Panc1 (cell line): Measurements from ENCODE around the gene ADGRB3.
"Not testable (repeated sequence)": the region's sequence is repeated elsewhere in the genome, so short reads cannot be mapped to it uniquely, and the experiment has no call there.

Experiments
- POLR2AphosphoS5 ChIP-seq: IDR thresholded peaks from 2 replicates; pipeline ENCODE4 v1.6.1; 2012; ENCODE audit warnings: mild to moderate bottlenecking, low read depth, low read length, moderate library complexity
- SIN3A ChIP-seq: IDR thresholded peaks from 2 replicates; pipeline ENCODE4 v1.6.1; 2012; ENCODE audit warnings: low read depth, mild to moderate bottlenecking, low read length, moderate library complexity, borderline replicate concordance; ENCODE audit not compliant: insufficient read depth
- TCF7L2 ChIP-seq: IDR thresholded peaks from 2 replicates; pipeline ENCODE4 v1.6.1; 2011; ENCODE audit warnings: mild to moderate bottlenecking, low read depth, low read length, inconsistent platforms
- TF ChIP-seq, protein P1 (sequence below): fragments of 450-650 bp; IDR thresholded peaks from 2 replicates; pipeline ENCODE4 v1.5.1; 2017; ENCODE audit warnings: mild to moderate bottlenecking
- TF ChIP-seq, protein P2 (sequence below), 2 experiments: IDR thresholded peaks; 2 replicates each; pipeline ENCODE4 v1.6.1; 2011 to 2012; ENCODE audit warnings: low read depth in 2 of 2, control low read depth in 1 of 2, low read length in 1 of 2, mild to moderate bottlenecking in 1 of 2, moderate library complexity in 1 of 2; ENCODE audit not compliant: insufficient read depth in 1 of 2

DNA sequence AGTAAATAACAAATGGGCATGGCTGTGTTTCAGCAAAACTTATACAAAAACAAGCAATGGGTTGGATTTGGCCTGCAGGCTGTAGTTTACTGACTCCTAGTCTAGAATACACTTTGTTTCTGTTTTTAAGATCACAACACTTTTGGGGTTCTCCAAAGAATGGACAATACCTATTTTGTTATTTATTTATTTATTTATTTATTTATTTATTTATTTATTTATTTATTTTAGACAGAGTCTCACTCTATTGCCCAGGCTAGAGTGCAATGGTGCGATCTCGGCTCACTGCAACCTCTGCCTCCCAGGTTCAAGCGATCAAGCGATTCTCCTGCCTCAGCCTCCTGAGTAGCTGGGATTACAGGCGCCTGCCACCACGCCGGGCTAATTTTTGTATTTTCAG lies 346.6 kb downstream of the ADGRB3 start:
- TF ChIP-seq, protein P1, sequence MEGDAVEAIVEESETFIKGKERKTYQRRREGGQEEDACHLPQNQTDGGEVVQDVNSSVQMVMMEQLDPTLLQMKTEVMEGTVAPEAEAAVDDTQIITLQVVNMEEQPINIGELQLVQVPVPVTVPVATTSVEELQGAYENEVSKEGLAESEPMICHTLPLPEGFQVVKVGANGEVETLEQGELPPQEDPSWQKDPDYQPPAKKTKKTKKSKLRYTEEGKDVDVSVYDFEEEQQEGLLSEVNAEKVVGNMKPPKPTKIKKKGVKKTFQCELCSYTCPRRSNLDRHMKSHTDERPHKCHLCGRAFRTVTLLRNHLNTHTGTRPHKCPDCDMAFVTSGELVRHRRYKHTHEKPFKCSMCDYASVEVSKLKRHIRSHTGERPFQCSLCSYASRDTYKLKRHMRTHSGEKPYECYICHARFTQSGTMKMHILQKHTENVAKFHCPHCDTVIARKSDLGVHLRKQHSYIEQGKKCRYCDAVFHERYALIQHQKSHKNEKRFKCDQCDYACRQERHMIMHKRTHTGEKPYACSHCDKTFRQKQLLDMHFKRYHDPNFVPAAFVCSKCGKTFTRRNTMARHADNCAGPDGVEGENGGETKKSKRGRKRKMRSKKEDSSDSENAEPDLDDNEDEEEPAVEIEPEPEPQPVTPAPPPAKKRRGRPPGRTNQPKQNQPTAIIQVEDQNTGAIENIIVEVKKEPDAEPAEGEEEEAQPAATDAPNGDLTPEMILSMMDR: not testable (repeated sequence)
- not testable (repeated sequence) for TF ChIP-seq TCF7L2, POLR2AphosphoS5, SIN3A
- TF ChIP-seq, protein P2, sequence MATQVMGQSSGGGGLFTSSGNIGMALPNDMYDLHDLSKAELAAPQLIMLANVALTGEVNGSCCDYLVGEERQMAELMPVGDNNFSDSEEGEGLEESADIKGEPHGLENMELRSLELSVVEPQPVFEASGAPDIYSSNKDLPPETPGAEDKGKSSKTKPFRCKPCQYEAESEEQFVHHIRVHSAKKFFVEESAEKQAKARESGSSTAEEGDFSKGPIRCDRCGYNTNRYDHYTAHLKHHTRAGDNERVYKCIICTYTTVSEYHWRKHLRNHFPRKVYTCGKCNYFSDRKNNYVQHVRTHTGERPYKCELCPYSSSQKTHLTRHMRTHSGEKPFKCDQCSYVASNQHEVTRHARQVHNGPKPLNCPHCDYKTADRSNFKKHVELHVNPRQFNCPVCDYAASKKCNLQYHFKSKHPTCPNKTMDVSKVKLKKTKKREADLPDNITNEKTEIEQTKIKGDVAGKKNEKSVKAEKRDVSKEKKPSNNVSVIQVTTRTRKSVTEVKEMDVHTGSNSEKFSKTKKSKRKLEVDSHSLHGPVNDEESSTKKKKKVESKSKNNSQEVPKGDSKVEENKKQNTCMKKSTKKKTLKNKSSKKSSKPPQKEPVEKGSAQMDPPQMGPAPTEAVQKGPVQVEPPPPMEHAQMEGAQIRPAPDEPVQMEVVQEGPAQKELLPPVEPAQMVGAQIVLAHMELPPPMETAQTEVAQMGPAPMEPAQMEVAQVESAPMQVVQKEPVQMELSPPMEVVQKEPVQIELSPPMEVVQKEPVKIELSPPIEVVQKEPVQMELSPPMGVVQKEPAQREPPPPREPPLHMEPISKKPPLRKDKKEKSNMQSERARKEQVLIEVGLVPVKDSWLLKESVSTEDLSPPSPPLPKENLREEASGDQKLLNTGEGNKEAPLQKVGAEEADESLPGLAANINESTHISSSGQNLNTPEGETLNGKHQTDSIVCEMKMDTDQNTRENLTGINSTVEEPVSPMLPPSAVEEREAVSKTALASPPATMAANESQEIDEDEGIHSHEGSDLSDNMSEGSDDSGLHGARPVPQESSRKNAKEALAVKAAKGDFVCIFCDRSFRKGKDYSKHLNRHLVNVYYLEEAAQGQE (IDR thresholded peaks at IDR 0.05; ENCODE audit: insufficient read depth in 1 of 2, low read depth in 2 of 2, low read length in 1 of 2): not testable (repeated sequence)
